GM18519 (cell line): ENCODE data around the gene CCDC174.
"Not testable (repeated sequence)": the region's sequence is repeated elsewhere in the genome, so short reads cannot be mapped to it uniquely, and the experiment has no call there.

Source experiments
- ATAC-seq: cut with Tn5 transposase; IDR thresholded peaks from one replicate; pipeline ENCODE4 v1.9.1; 2021; ENCODE audit warnings: mild to moderate bottlenecking, moderate library complexity; ENCODE audit not compliant: unreplicated experiment, low FRiP score

The CCDC174 gene

GRCh38 chr3:14649466-14649865, 2.1 kb upstream of the CCDC174 start:
- ATAC-seq, result no peak

- ATAC-seq, result no peak
Measured at GRCh38 chr3:14650193-14650592, 1.4 kb upstream of the CCDC174 start.

GRCh38 chr3:14652360-14652907, 872 bp downstream of the CCDC174 start:
- ATAC-seq, result not testable (repeated sequence)

- ATAC-seq, result no peak
Measured at GRCh38 chr3:14657579-14657978, 6.0 kb downstream of the CCDC174 start.

GRCh38 chr3:14658978-14659377, 7.4 kb downstream of the CCDC174 start:
- no peak for ATAC-seq

GRCh38 chr3:14660942-14661341, 9.4 kb downstream of the CCDC174 start:
- no peak for ATAC-seq

- ATAC-seq, result no peak
Measured at GRCh38 chr3:14663396-14664135, 12.0 kb downstream of the CCDC174 start.

GRCh38 chr3:14664170-14664569, 12.6 kb downstream of the CCDC174 start:
- no peak for ATAC-seq

- ATAC-seq, result no peak
Measured at GRCh38 chr3:14672588-14672987, 21.0 kb downstream of the CCDC174 start.

- ATAC-seq, result no peak
Measured at GRCh38 chr3:14674841-14675240, 23.3 kb downstream of the CCDC174 start, which contains the start of gene C3orf20. TSS of gene C3orf20 (plus strand) at chr3:14675141. CDS start at chr3:14682714, 7,573 bp downstream.

- no peak for ATAC-seq
Measured at GRCh38 chr3:14676881-14677280, 25.3 kb downstream of the CCDC174 start.

- no peak for ATAC-seq
Measured at GRCh38 chr3:14678015-14678503, 26.5 kb downstream of the CCDC174 start.

GRCh38 chr3:14680115-14680514, 28.6 kb downstream of the CCDC174 start:
- no peak for ATAC-seq

GRCh38 chr3:14680716-14681115, 29.2 kb downstream of the CCDC174 start:
- no peak for ATAC-seq

- no peak for ATAC-seq
Measured at GRCh38 chr3:14684447-14684846, 32.9 kb downstream of the CCDC174 start.

- no peak for ATAC-seq
Measured at GRCh38 chr3:14685179-14685578, 33.6 kb downstream of the CCDC174 start.

GRCh38 chr3:14687360-14687759, 35.8 kb downstream of the CCDC174 start:
- ATAC-seq, result no peak

GRCh38 chr3:14688525-14688924, 37.0 kb downstream of the CCDC174 start:
- ATAC-seq, result peak; percentile 28

- no peak for ATAC-seq
Measured at GRCh38 chr3:14689247-14689980, 37.9 kb downstream of the CCDC174 start.

- no peak for ATAC-seq
Measured at GRCh38 chr3:14691239-14691638, 39.7 kb downstream of the CCDC174 start.

GRCh38 chr3:14691719-14692118, 40.2 kb downstream of the CCDC174 start:
- no peak for ATAC-seq
